Thyroid gland (tissue), 4 donors: ENCODE measurements around the gene NECTIN1. TPM values are rescaled to one million over a fixed set of nuclear protein-coding genes. Genes with fewer than 3 reads are reported as not detected.

ENCODE experiments used
- DNase-seq, 2 donors: peaks; one replicate each; pipeline ENCODE4 v3.0.0-alpha.2; 2019
- H3K27ac ChIP-seq, 3 donors: fragments of 200-600 bp; sonication (generic); 1 replicate in 2 of 3; 2 replicates in 1 of 3; pipeline ENCODE4 v1.5.1; 2016 to 2019; ENCODE audit warnings: mild to moderate bottlenecking in 1 of 3, moderate library complexity in 1 of 3
- H3K27me3 ChIP-seq: fragments of 200-600 bp; sonication (generic); one replicate; pipeline ENCODE4 v1.5.1; 2019
- H3K36me3 ChIP-seq, 2 donors: fragments of 200-600 bp; sonication (generic); one replicate each; pipeline ENCODE4 v1.5.1; 2016 to 2019
- H3K4me1 ChIP-seq, 2 donors: fragments of 200-600 bp; sonication (generic); one replicate each; pipeline ENCODE4 v1.5.1; 2017 to 2019
- H3K4me3 ChIP-seq, 3 donors: fragments of 200-600 bp; sonication (generic); replicated peaks in 1 of 3; 1 replicate in 2 of 3; 2 replicates in 1 of 3; pipeline ENCODE4 v1.5.1; 2016; ENCODE audit warnings: mild to moderate bottlenecking in 1 of 3
- H3K9me3 ChIP-seq: fragments of 200-600 bp; sonication (generic); one replicate; pipeline ENCODE4 v1.5.1; 2017
- CTCF ChIP-seq, 6 experiments: fragments of 200-600 bp in 3 of 6; fragments of 450-650 bp in 3 of 6; sonication (generic) in 3 of 6; IDR thresholded peaks; one replicate each; pipeline ENCODE4 v1.5.1; 2016 to 2019; ENCODE audit warnings: antibody characterized with exemption in 6 of 6, mild to moderate bottlenecking in 2 of 6, inconsistent platforms in 1 of 6, moderate library complexity in 1 of 6
- POLR2A ChIP-seq, 2 donors: fragments of 450-650 bp; IDR thresholded peaks; one replicate each; pipeline ENCODE4 v1.6.1; 2017; ENCODE audit warnings: antibody characterized with exemption in 2 of 2, mild to moderate bottlenecking in 2 of 2, moderate library complexity in 1 of 2
- WGBS, 2 donors: methylation state at CpG; one replicate each; pipeline ENCODE4 v1.1.5; 2017; 5-methylcytosine and 5-hydroxymethylcytosine counted together
- intact Hi-C: fragments of 100-400 bp; cut with DNase I; formaldehyde crosslinking; loops from one replicate; pipeline ENCODE4 v1.15.1; 2023
- total RNA-seq, 4 donors: library from RNA; depleted of rRNA; stranded (reverse); fragments of >200 nt; gene quantifications; one replicate each; pipeline ENCODE4 v1.2.3, GENCODE V29; 2016

NECTIN1 gene
- total RNA-seq, 4 donors from 2014 or later, result 0.94 to 5.3 (median 2.3) TPM

DNA sequence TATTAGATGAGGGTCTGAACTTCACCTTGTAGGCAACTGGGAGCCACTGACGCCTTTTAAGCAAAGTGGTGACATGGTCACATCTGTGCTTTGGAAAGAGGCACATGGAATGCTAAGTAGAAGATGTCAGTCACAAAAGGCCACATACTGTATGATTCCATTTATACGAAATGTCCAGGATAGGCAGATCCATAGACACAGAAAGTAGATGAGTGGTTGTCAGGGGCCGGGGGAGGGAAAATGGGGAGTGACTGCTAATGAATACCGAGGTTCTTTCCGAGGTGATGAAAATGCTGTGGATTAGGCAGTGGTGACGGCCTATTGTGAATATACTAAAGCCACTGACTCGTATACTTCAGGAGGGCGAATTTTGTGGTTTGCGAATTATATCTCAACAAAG lies 20.6 kb downstream of the NECTIN1 start:
- TF ChIP-seq POLR2A (IDR thresholded peaks at IDR 0.05) (no peak), CTCF (IDR thresholded peaks at IDR 0.05) (no peak)
- Histone ChIP-seq H3K4me3 (no peak overlapping the region), H3K4me1 (no peaks in the 10 kb centered on the region), H3K9me3 (no peaks in the 10 kb centered on the region), H3K36me3 (no peaks in the 10 kb centered on the region), H3K27me3 (no peaks in the 10 kb centered on the region), H3K27ac (no peak overlapping the region)
- no peak for DNase-seq
- WGBS, 2 donors, result 82 to 85% methylated on average over 9 of the region's 9 CpGs
- intact Hi-C loops, result no loop called here

DNA sequence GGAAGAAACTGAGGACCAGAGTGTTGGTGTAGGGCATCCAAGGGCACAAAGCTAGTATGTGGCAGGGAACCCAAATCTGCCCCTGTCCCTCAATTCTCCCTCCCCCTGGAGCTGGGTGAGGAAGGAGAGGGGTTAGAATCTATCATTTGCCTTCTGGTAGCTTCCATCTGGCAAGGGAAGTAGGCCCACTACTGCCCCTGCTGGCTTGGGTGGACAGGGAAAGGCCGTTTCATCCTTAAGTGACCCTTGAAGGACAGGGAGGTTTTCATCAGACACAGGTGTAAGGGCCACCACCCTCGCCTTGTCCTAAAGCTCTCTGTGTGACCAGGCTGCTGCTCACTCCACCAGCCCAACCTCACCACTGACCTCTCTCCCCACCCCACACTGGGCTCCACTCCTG lies 22.1 kb downstream of the NECTIN1 start:
- H3K36me3 ChIP-seq, result no peaks in the 10 kb centered on the region
- TF ChIP-seq POLR2A (IDR thresholded peaks at IDR 0.05), result no peak
- TF ChIP-seq CTCF (IDR thresholded peaks at IDR 0.05), result no peak
- no peaks in the 10 kb centered on the region for H3K9me3 ChIP-seq
- WGBS, 2 donors, result 83 to 91% methylated on average over 2 of the region's 2 CpGs
- H3K4me3 ChIP-seq, result no peak overlapping the region
- no peaks in the 10 kb centered on the region for H3K27me3 ChIP-seq
- no peak for DNase-seq
- intact Hi-C loops, result no loop called here
- no peak overlapping the region for H3K27ac ChIP-seq
- H3K4me1 ChIP-seq, result no peaks in the 10 kb centered on the region

DNA sequence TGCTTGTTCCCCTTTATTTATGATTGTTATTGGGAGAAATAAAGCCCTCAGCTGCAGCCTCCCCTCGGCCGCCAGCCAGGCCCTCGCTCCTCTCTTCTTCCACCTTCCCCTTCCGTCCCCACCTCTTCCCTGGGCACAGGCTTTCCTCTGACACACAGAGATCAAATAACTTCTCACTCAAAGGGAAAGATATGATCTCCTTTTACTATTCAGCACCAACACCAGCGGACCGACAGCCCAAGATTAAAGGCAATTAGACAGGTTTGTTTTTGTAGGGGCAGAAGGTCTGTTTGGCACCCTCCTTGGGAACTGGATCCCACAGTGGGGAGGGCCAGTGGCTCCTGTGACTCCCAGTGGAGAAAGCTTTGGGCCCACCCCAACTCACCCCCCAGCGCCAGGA lies 23.0 kb downstream of the NECTIN1 start:
- 80 to 91% methylated on average over 6 to 7 of the region's 7 CpGs for WGBS, 2 donors
- TF ChIP-seq POLR2A (IDR thresholded peaks at IDR 0.05), result no peak
- no peak for TF ChIP-seq CTCF (IDR thresholded peaks at IDR 0.05)
- H3K27me3 ChIP-seq, result no peaks in the 10 kb centered on the region

GRCh38 chr11:119705362-119705761 lies 23.6 kb downstream of the NECTIN1 start:
- DNase-seq, result no peak
- H3K4me1 ChIP-seq, result no peaks in the 10 kb centered on the region
- TF ChIP-seq POLR2A (IDR thresholded peaks at IDR 0.05), result no peak
- no peak for TF ChIP-seq CTCF (IDR thresholded peaks at IDR 0.05)
- H3K27ac ChIP-seq, result no peak overlapping the region
- WGBS, 2 donors, result 93 to 96% methylated on average over 9 of the region's 9 CpGs
- intact Hi-C loops, result no loop called here
- no peak overlapping the region for H3K4me3 ChIP-seq
- H3K9me3 ChIP-seq, result no peaks in the 10 kb centered on the region
- H3K36me3 ChIP-seq, result no peaks in the 10 kb centered on the region
- no peaks in the 10 kb centered on the region for H3K27me3 ChIP-seq

More for the DNA sequence above, 23.0 kb downstream of the NECTIN1 start:
- Histone ChIP-seq H3K9me3 (no peaks in the 10 kb centered on the region), H3K27ac (no peak overlapping the region), H3K36me3 (no peaks in the 10 kb centered on the region), H3K4me1 (no peaks in the 10 kb centered on the region), H3K4me3 (no peak overlapping the region)
- intact Hi-C loops, result no loop called here
- DNase-seq, result no peak

DNA sequence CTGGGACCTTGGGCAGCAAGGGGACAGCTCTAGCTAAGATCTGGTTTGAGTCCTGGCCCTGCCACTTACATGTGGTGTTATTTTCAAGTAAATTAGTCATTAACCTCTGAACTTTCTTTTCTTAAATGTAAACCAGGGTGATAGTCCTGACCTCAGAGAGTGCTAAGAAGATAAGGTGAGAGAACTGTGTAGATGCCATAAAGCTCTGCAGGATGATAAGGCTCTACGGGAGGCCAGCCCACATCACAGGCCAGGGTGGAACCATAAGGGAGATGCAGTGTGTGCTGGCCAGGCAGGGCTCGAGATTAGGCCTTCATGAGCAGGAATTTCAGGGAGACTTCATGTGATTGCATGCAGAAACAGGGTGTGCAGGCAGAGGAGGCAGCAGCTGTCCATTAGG lies 24.2 kb downstream of the NECTIN1 start:
- 76 to 96% methylated on average over 2 of the region's 2 CpGs for WGBS, 2 donors
- intact Hi-C loops, result no loop called here
- H3K27ac ChIP-seq, result no peak overlapping the region
- no peaks in the 10 kb centered on the region for H3K27me3 ChIP-seq
- H3K4me1 ChIP-seq, result no peaks in the 10 kb centered on the region
- H3K4me3 ChIP-seq, result no peak overlapping the region
- TF ChIP-seq CTCF (IDR thresholded peaks at IDR 0.05) (no peak), POLR2A (IDR thresholded peaks at IDR 0.05) (no peak)
- H3K9me3 ChIP-seq, result no peaks in the 10 kb centered on the region
- DNase-seq, result no peak
- H3K36me3 ChIP-seq, result no peaks in the 10 kb centered on the region
